Neuron (in vitro differentiated cells): ENCODE data around the gene NFYC.
A peak's percentile ranks its signal among the peaks of the same experiment; 100 is the strongest.

Experiments used
- H2AFZ ChIP-seq: one replicate; pipeline ENCODE4 v1.6.1; 2013; ENCODE audit warnings: low read depth, mild to moderate bottlenecking, inconsistent platforms, low read length, moderate library complexity
- H3K27me3 ChIP-seq: one replicate; pipeline ENCODE4 v1.6.1; 2013; ENCODE audit warnings: low read length; ENCODE audit not compliant: insufficient read depth
- H3K36me3 ChIP-seq: one replicate; pipeline ENCODE4 v1.6.1; 2013; ENCODE audit warnings: low read length; ENCODE audit not compliant: insufficient read depth
- H3K4me1 ChIP-seq: one replicate; pipeline ENCODE4 v1.6.1; 2013; ENCODE audit warnings: low read length; ENCODE audit not compliant: insufficient read depth
- H3K4me3 ChIP-seq: 2 replicates; pipeline ENCODE4 v1.5.1; 2013; ENCODE audit warnings: mild to moderate bottlenecking, low read length, moderate library complexity
- H3K9me3 ChIP-seq: one replicate; pipeline ENCODE4 v1.6.1; 2013; ENCODE audit warnings: low read length

The NFYC gene

GRCh38 chr1:40658751-40659648, 32.5 kb upstream of the NFYC start:
- Histone ChIP-seq H3K4me3 (no peak overlapping the region), H3K36me3 (no peaks in the 10 kb centered on the region), H2AFZ (no peak overlapping the region), H3K9me3 (no peaks in the 10 kb centered on the region), H3K27me3 (no peaks in the 10 kb centered on the region), H3K4me1 (peaks cover 20% of the 10 kb centered on the region)

GRCh38 chr1:40659649-40659947, 31.9 kb upstream of the NFYC start:
- Histone ChIP-seq H3K4me3 (no peak overlapping the region), H3K36me3 (no peaks in the 10 kb centered on the region), H2AFZ (no peak overlapping the region), H3K9me3 (no peaks in the 10 kb centered on the region), H3K27me3 (no peaks in the 10 kb centered on the region), H3K4me1 (peaks cover 25% of the 10 kb centered on the region)

GRCh38 chr1:40661678-40662077, 29.8 kb upstream of the NFYC start:
- Histone ChIP-seq H3K9me3 (no peaks in the 10 kb centered on the region), H3K4me1 (peaks cover 25% of the 10 kb centered on the region), H3K36me3 (no peaks in the 10 kb centered on the region), H3K27me3 (no peaks in the 10 kb centered on the region), H3K4me3 (no peak overlapping the region), H2AFZ (no peak overlapping the region)

GRCh38 chr1:40662151-40662550, 29.4 kb upstream of the NFYC start:
- Histone ChIP-seq H3K4me1 (peaks cover 25% of the 10 kb centered on the region), H3K27me3 (no peaks in the 10 kb centered on the region)

GRCh38 chr1:40662864-40663263, 28.6 kb upstream of the NFYC start:
- peaks cover 25% of the 10 kb centered on the region for H3K4me1 ChIP-seq
- H3K9me3 ChIP-seq, result no peaks in the 10 kb centered on the region
- H2AFZ ChIP-seq, result no peak overlapping the region
- H3K36me3 ChIP-seq, result no peaks in the 10 kb centered on the region
- no peak overlapping the region for H3K4me3 ChIP-seq
- H3K27me3 ChIP-seq, result no peaks in the 10 kb centered on the region

More at GRCh38 chr1:40662151-40662550, 29.4 kb upstream of the NFYC start:
- H3K9me3 ChIP-seq, result no peaks in the 10 kb centered on the region
- no peak overlapping the region for H3K4me3 ChIP-seq
- H3K36me3 ChIP-seq, result no peaks in the 10 kb centered on the region
- H2AFZ ChIP-seq, result no peak overlapping the region

GRCh38 chr1:40663324-40664166, 28.0 kb upstream of the NFYC start:
- Histone ChIP-seq H3K4me3 (no peak overlapping the region), H2AFZ (no peak overlapping the region), H3K4me1 (peaks cover 24% of the 10 kb centered on the region), H3K36me3 (no peaks in the 10 kb centered on the region), H3K27me3 (no peaks in the 10 kb centered on the region), H3K9me3 (no peaks in the 10 kb centered on the region)

GRCh38 chr1:40664167-40664537, 27.4 kb upstream of the NFYC start:
- Histone ChIP-seq H3K9me3 (no peaks in the 10 kb centered on the region), H2AFZ (no peak overlapping the region), H3K27me3 (no peaks in the 10 kb centered on the region), H3K4me3 (no peak overlapping the region), H3K36me3 (no peaks in the 10 kb centered on the region), H3K4me1 (peaks cover 20% of the 10 kb centered on the region)

- no peaks in the 10 kb centered on the region for H3K36me3 ChIP-seq
- peak overlapping the region; percentile 54 for H3K4me3 ChIP-seq
- H2AFZ ChIP-seq, result peak overlapping the region; percentile 94
- H3K4me1 ChIP-seq, result peaks cover 13% of the 10 kb centered on the region
- no peaks in the 10 kb centered on the region for H3K27me3 ChIP-seq
- H3K9me3 ChIP-seq, result no peaks in the 10 kb centered on the region
These were observed 26.7 kb upstream of the NFYC start for GRCh38 chr1:40664791-40665190.

GRCh38 chr1:40665335-40666171, 26.0 kb upstream of the NFYC start, which contains the start of gene RIMS3:
Gene RIMS3 (minus strand): TSS chr1:40665682. CDS start chr1:40641925, 23,757 bp downstream.
- Histone ChIP-seq H3K4me3 (peak within 1 kb of the TSS; percentile 54), H3K4me1 (peaks cover 10% of the 10 kb centered on the region), H3K27me3 (no peaks in the 10 kb centered on the region), H3K9me3 (no peaks in the 10 kb centered on the region), H2AFZ (peak within 1 kb of the TSS; percentile 94), H3K36me3 (no peaks in the 10 kb centered on the region)

GRCh38 chr1:40668769-40669525, 22.6 kb upstream of the NFYC start:
- Histone ChIP-seq H3K4me1 (peaks cover 6% of the 10 kb centered on the region), H3K9me3 (peaks cover 2% of the 10 kb centered on the region), H3K27me3 (no peaks in the 10 kb centered on the region), H2AFZ (no peak overlapping the region), H3K36me3 (no peaks in the 10 kb centered on the region), H3K4me3 (peak overlapping the region; percentile 31)

GRCh38 chr1:40673452-40673851, 18.1 kb upstream of the NFYC start:
- Histone ChIP-seq H3K36me3 (no peaks in the 10 kb centered on the region), H3K4me3 (no peak overlapping the region), H3K4me1 (peaks cover 2% of the 10 kb centered on the region), H3K27me3 (no peaks in the 10 kb centered on the region), H2AFZ (no peak overlapping the region), H3K9me3 (peaks cover 2% of the 10 kb centered on the region)

- Histone ChIP-seq H3K4me1 (no peaks in the 10 kb centered on the region), H3K36me3 (no peaks in the 10 kb centered on the region), H3K27me3 (no peaks in the 10 kb centered on the region), H3K9me3 (peaks cover under 1% of the 10 kb centered on the region), H3K4me3 (no peak overlapping the region), H2AFZ (no peak overlapping the region)
These were observed 15.0 kb upstream of the NFYC start for GRCh38 chr1:40676501-40676900.
